ENCODE measurements around the gene TBC1D22B. TPM values are rescaled to one million over a fixed set of nuclear protein-coding genes. Genes with fewer than 3 reads are reported as not detected.

TBC1D22B gene
- total and polyA plus RNA-seq, 8 donors = 3.5 to 16.3 (median 6.2) TPM

GRCh38 chr6:37237789-37238188 lies 19.8 kb upstream of the TBC1D22B start:
- Histone ChIP-seq H3K27me3 (no peaks in the 10 kb centered on the region), H3K4me1 (peaks cover 5 to 21% (median 11%) of the 10 kb centered on the region in 4 donors), H3K4me3 (no peak overlapping the region), H3K36me3 (no peaks in the 10 kb centered on the region), H3K27ac (no peak overlapping the region), H3K9me3 (no peaks in the 10 kb centered on the region)
- intact Hi-C loops (cut with DNase I; ENCODE audit: low total_unique reads) = no loop called here
- TF ChIP-seq POLR2AphosphoS5 (IDR thresholded peaks at IDR 0.05) = no peak
- TF ChIP-seq CTCF (IDR thresholded peaks at IDR 0.05) = no peak
- TF ChIP-seq EP300 (IDR thresholded peaks at IDR 0.05) = no peak
- TF ChIP-seq POLR2A (IDR thresholded peaks at IDR 0.05) = no peak
- no peak for DNase-seq

- DNase-seq = no peak
- H3K9me3 ChIP-seq = no peaks in the 10 kb centered on the region
- H3K4me1 ChIP-seq = peaks cover 6 to 26% (median 14%) of the 10 kb centered on the region in 4 donors
- intact Hi-C loops (cut with DNase I; ENCODE audit: low total_unique reads) = no loop called here
- TF ChIP-seq EP300 (IDR thresholded peaks at IDR 0.05) = no peak
- no peak for TF ChIP-seq POLR2A (IDR thresholded peaks at IDR 0.05)
- no peak for TF ChIP-seq POLR2AphosphoS5 (IDR thresholded peaks at IDR 0.05)
- WGBS, 5 donors = 66 to 75% (median 71%) methylated on average over 1 of the region's 1 CpG
- H3K4me3 ChIP-seq = no peak overlapping the region
- no peaks in the 10 kb centered on the region for H3K36me3 ChIP-seq
- H3K27ac ChIP-seq = no peak overlapping the region
- H3K27me3 ChIP-seq = no peaks in the 10 kb centered on the region
Measured at GRCh38 chr6:37238381-37238780, 19.2 kb upstream of the TBC1D22B start.

- DNase-seq = no peak
- H3K4me1 ChIP-seq = peaks cover 18 to 38% (median 24%) of the 10 kb centered on the region in 4 donors
- intact Hi-C loops (cut with DNase I; ENCODE audit: low total_unique reads) = no loop called here
Measured at GRCh38 chr6:37239526-37239925, 18.0 kb upstream of the TBC1D22B start.

GRCh38 chr6:37239950-37240713 lies 17.4 kb upstream of the TBC1D22B start:
- 31 to 46% (median 38%) methylated on average over 4 of the region's 4 CpGs for WGBS, 5 donors
- Histone ChIP-seq H3K27me3 (no peaks in the 10 kb centered on the region), H3K4me3 (no peak overlapping the region), H3K27ac (peak overlapping the region; percentile 24 to 77 (median 71)), H3K36me3 (no peaks in the 10 kb centered on the region), H3K4me1 (peaks cover 20 to 43% (median 28%) of the 10 kb centered on the region in 4 donors), H3K9me3 (no peaks in the 10 kb centered on the region)
- TF ChIP-seq POLR2AphosphoS5 (IDR thresholded peaks at IDR 0.05) = peak in 2 of 3 donors; percentile 32 to 63
- TF ChIP-seq EP300 (IDR thresholded peaks at IDR 0.05) = peak; percentile 4
- TF ChIP-seq POLR2A (IDR thresholded peaks at IDR 0.05) = no peak
- no peak for TF ChIP-seq CTCF (IDR thresholded peaks at IDR 0.05)
- DNase-seq = peak; percentile 87 to 94
- intact Hi-C loops (cut with DNase I; ENCODE audit: low total_unique reads) = no loop called here

More at GRCh38 chr6:37239526-37239925, 18.0 kb upstream of the TBC1D22B start:
- no peaks in the 10 kb centered on the region for H3K27me3 ChIP-seq
- peak overlapping the region in 4 of 5 donors; percentile 61 to 77 (median 73) for H3K27ac ChIP-seq
- 83 to 91% (median 87%) methylated on average over 3 of the region's 3 CpGs for WGBS, 5 donors
- no peaks in the 10 kb centered on the region for H3K9me3 ChIP-seq
- H3K4me3 ChIP-seq = no peak overlapping the region
- no peaks in the 10 kb centered on the region for H3K36me3 ChIP-seq
- TF ChIP-seq EP300 (IDR thresholded peaks at IDR 0.05) = no peak
- TF ChIP-seq CTCF (IDR thresholded peaks at IDR 0.05) = no peak
- TF ChIP-seq POLR2A (IDR thresholded peaks at IDR 0.05) = no peak
- TF ChIP-seq POLR2AphosphoS5 (IDR thresholded peaks at IDR 0.05) = no peak

- TF ChIP-seq EP300 (IDR thresholded peaks at IDR 0.05) = no peak
- no peak for TF ChIP-seq POLR2A (IDR thresholded peaks at IDR 0.05)
- Histone ChIP-seq H3K4me1 (peaks cover 25 to 48% (median 35%) of the 10 kb centered on the region in 4 donors), H3K27ac (peak overlapping the region in 4 of 5 donors; percentile 61 to 85 (median 78)), H3K9me3 (no peaks in the 10 kb centered on the region), H3K4me3 (no peak overlapping the region), H3K36me3 (no peaks in the 10 kb centered on the region), H3K27me3 (no peaks in the 10 kb centered on the region)
- DNase-seq = no peak
- 93 to 99% (median 97%) methylated on average over 6 of the region's 6 CpGs for WGBS, 5 donors
- intact Hi-C loops (cut with DNase I; ENCODE audit: low total_unique reads) = no loop called here
Measured at GRCh38 chr6:37241131-37241530, 16.4 kb upstream of the TBC1D22B start.
